ENCODE results near the gene PCDHGC5. TPM values are rescaled to one million over a fixed set of nuclear protein-coding genes. Genes with fewer than 3 reads are reported as not detected.

Gene PCDHGC5
- total and polyA plus RNA-seq, 2 of the 8 experiments (the other 6 are each of a cell fraction or from before 2014, with no cell fraction given): 0.41 to 1.1 TPM

GRCh38 chr5:141528291-141528984 lies 39.6 kb downstream of the PCDHGC5 start:
- H3K9ac ChIP-seq (replicated peaks in 1 of 4; ENCODE audit: extremely low read depth in 1 of 4, low read depth in 3 of 4, low read length in 3 of 4): no peak overlapping the region
- no peak overlapping the region for H3K4ac ChIP-seq (replicated peaks; ENCODE audit: insufficient read length, low read depth, low read length)
- H3K18ac ChIP-seq (ENCODE audit: extremely low read depth, low read length): no peak overlapping the region
- no peak overlapping the region for H2BK20ac ChIP-seq (ENCODE audit: low read length)
- no peaks in the 10 kb centered on the region for H3K79me2 ChIP-seq (ENCODE audit: control insufficient read depth in 1 of 2, insufficient read depth in 2 of 2, low read length in 2 of 2)
- no peak overlapping the region for H3K14ac ChIP-seq (ENCODE audit: insufficient read length)
- peaks cover 17 to 44% (median 25%) of the 10 kb centered on the region in 4 experiments for H3K36me3 ChIP-seq (ENCODE audit: control insufficient read depth in 2 of 4, insufficient read depth in 4 of 4, low read length in 3 of 4)
- H4K20me1 ChIP-seq (replicated peaks in 1 of 2; ENCODE audit: control insufficient read depth in 1 of 2, insufficient read depth in 2 of 2, low read length in 2 of 2): no peaks in the 10 kb centered on the region
- no peak overlapping the region for H4K8ac ChIP-seq (ENCODE audit: extremely low read depth, insufficient read depth, low read length)
- no peak overlapping the region for H2BK120ac ChIP-seq (replicated peaks; ENCODE audit: low read depth, low read length)
- no peak overlapping the region for H2AK5ac ChIP-seq (ENCODE audit: low read depth, low read length)
- TF ChIP-seq POLR2AphosphoS5 (IDR thresholded peaks at IDR 0.05; ENCODE audit: low read depth, low read length) (no peak), GTF2F1 (IDR thresholded peaks at IDR 0.05; ENCODE audit: borderline replicate concordance, low read depth, low read length) (no peak), KDM4A (IDR thresholded peaks at IDR 0.05; ENCODE audit: low read depth, low read length, severe bottlenecking) (no peak), EGR1 (IDR thresholded peaks at IDR 0.05; ENCODE audit: borderline replicate concordance, low read depth, low read length) (no peak), TBP (IDR thresholded peaks at IDR 0.05; ENCODE audit: low read depth, low read length) (no peak), CHD2 (IDR thresholded peaks at IDR 0.05; ENCODE audit: low read length) (no peak), JUND (IDR thresholded peaks at IDR 0.05; ENCODE audit: low read length) (no peak), YY1 (IDR thresholded peaks at IDR 0.05; ENCODE audit: low read depth, low read length) (no peak), KDM5A (IDR thresholded peaks at IDR 0.05; ENCODE audit: low read length) (no peak), TAF7 (optimal IDR thresholded peaks at IDR 0.05; ENCODE audit: borderline replicate concordance, low read depth, low read length) (no peak), BRCA1 (IDR thresholded peaks at IDR 0.05; ENCODE audit: low read depth, low read length) (no peak), SRF (IDR thresholded peaks at IDR 0.05; ENCODE audit: low read depth, low read length) (no peak)
- H3K23ac ChIP-seq (ENCODE audit: insufficient read length): no peak overlapping the region
- H3K23me2 ChIP-seq (ENCODE audit: low read depth, low read length): no peaks in the 10 kb centered on the region
- 88% methylated on average over 11 of the region's 11 CpGs; no CpG with 5 or more reads in 1 of the 2 experiments for WGBS, 2 experiments (ENCODE audit: extremely low coverage in 1 of 2, insufficient coverage in 1 of 2, insufficient read length in 1 of 2, insufficient replicate concordance in 2 of 2, low coverage in 1 of 2, low lambda C conversion rate in 2 of 2, missing lambda C conversion rate in 1 of 2)
- no peak overlapping the region for H2BK12ac ChIP-seq (ENCODE audit: low read depth, low read length)
- H4K91ac ChIP-seq (replicated peaks; ENCODE audit: insufficient read length, low read length): no peak overlapping the region
- CTCF ChIA-PET (ENCODE audit: partially characterized antibody): interaction anchor here (0.8 to 50.9 kb wide), 16 partner anchors 9 to 320 kb away, joined by 3 to 1236 read pairs (median 3); partner anchors contain the start of genes PCDHB12, PCDHB15, PCDHGA10 and PCDHGA11
- no peaks in the 10 kb centered on the region for H3K27me3 ChIP-seq (replicated peaks in 1 of 4; ENCODE audit: control insufficient read depth in 3 of 4, extremely low read depth in 1 of 4, insufficient read depth in 3 of 4, low read length in 3 of 4)
- H4K5ac ChIP-seq (ENCODE audit: insufficient read length, low read depth, low read length): no peak overlapping the region
- H3K56ac ChIP-seq (replicated peaks; ENCODE audit: insufficient read length, low read depth, low read length): no peak overlapping the region
- no peaks in the 10 kb centered on the region for H3K79me1 ChIP-seq (ENCODE audit: low read depth, low read length)
- DNase-seq (ENCODE audit: low read depth in 1 of 2, low spot score in 2 of 2) (no peak), FAIRE-seq (no peak)
- H2AFZ ChIP-seq (ENCODE audit: low read length): no peak overlapping the region
- no peak overlapping the region for H2BK5ac ChIP-seq (ENCODE audit: low read depth, low read length)
- H3K4me2 ChIP-seq (ENCODE audit: insufficient read depth in 1 of 2, low read depth in 2 of 2, low read length in 2 of 2): no peak overlapping the region
- no peaks in the 10 kb centered on the region for H3K9me3 ChIP-seq (ENCODE audit: insufficient read depth in 2 of 2, low read depth in 1 of 2, low read length in 1 of 2)
- peaks cover 2 to 15% (median 8%) of the 10 kb centered on the region in 4 experiments; a peak in 6 of 7 replicates for H3K4me1 ChIP-seq (replicated peaks in 1 of 4; ENCODE audit: control insufficient read depth in 3 of 4, insufficient read depth in 4 of 4, low read length in 3 of 4)
- no peak overlapping the region for H3K27ac ChIP-seq (ENCODE audit: low read depth, low read length)
- H2BK15ac ChIP-seq (ENCODE audit: low read length): no peak overlapping the region
- H3K4me3 ChIP-seq (ENCODE audit: extremely low read depth in 1 of 4, insufficient read depth in 2 of 4, low read depth in 3 of 4, low read length in 4 of 4): no peak overlapping the region
- POLR2A ChIA-PET (ENCODE audit: partially characterized antibody): interaction anchor here (0.8 kb wide), 1 partner anchor 15 kb away, joined by 3 read pairs; no protein-coding TSS in a partner anchor

Measured in H1 (cell line).